Osteocyte (in vitro differentiated cells): ENCODE measurements around the gene ZNF862. TPM values are rescaled to one million over a fixed set of nuclear protein-coding genes. Genes with fewer than 3 reads are reported as not detected.

ENCODE experiments used
- DNase-seq: peaks from one replicate; pipeline ENCODE4 v3.0.0; 2021; ENCODE audit warnings: mixed read lengths; ENCODE audit not compliant: unreplicated experiment; ENCODE audit errors: extremely low spot score
- H3K27ac Mint-ChIP-seq: one replicate; pipeline ENCODE4 v1.8.0; 2021; ENCODE audit warnings: mild to moderate bottlenecking, mixed read lengths; ENCODE audit not compliant: unreplicated experiment
- H3K27me3 Mint-ChIP-seq: one replicate; pipeline ENCODE4 v1.8.0; 2021; ENCODE audit warnings: mixed read lengths; ENCODE audit not compliant: unreplicated experiment
- H3K36me3 Mint-ChIP-seq: one replicate; pipeline ENCODE4 v1.8.0; 2021; ENCODE audit warnings: mixed read lengths; ENCODE audit not compliant: unreplicated experiment
- H3K4me1 Mint-ChIP-seq: one replicate; pipeline ENCODE4 v1.8.0; 2021; ENCODE audit warnings: mixed read lengths; ENCODE audit not compliant: unreplicated experiment
- H3K4me3 Mint-ChIP-seq: one replicate; pipeline ENCODE4 v1.8.0; 2021; ENCODE audit warnings: mild to moderate bottlenecking, moderate library complexity, mixed read lengths; ENCODE audit not compliant: unreplicated experiment
- H3K9me3 Mint-ChIP-seq: one replicate; pipeline ENCODE4 v1.8.0; 2021; ENCODE audit warnings: mixed read lengths; ENCODE audit not compliant: unreplicated experiment
- CTCF ChIP-seq: fragments of 200-600 bp; sonication (generic); IDR thresholded peaks from 2 replicates; pipeline ENCODE4 v1.5.0; 2021; ENCODE audit warnings: antibody characterized with exemption, mild to moderate bottlenecking, moderate library complexity
- total RNA-seq: library from RNA; stranded (reverse); gene quantifications from 2 replicates; pipeline ENCODE4 v1.2.1, GENCODE V29; 2021

Gene ZNF862
- total RNA-seq, 1 donor from 2014 or later = 25.3 TPM

GRCh38 chr7:149883048-149883438 is 44.9 kb downstream of the ZNF862 start:
- Mint-ChIP-seq H3K27ac (no peak overlapping the region), H3K4me1 (peaks cover 48% of the 10 kb centered on the region), H3K9me3 (no peaks in the 10 kb centered on the region), H3K4me3 (no peak overlapping the region), H3K36me3 (no peaks in the 10 kb centered on the region), H3K27me3 (no peaks in the 10 kb centered on the region)
- no peak for TF ChIP-seq CTCF
- no peak for DNase-seq

GRCh38 chr7:149883452-149883861 is 45.3 kb downstream of the ZNF862 start:
- peak; percentile 90 for TF ChIP-seq CTCF
- H3K27me3 Mint-ChIP-seq = no peaks in the 10 kb centered on the region
- no peak overlapping the region for H3K27ac Mint-ChIP-seq
- H3K4me1 Mint-ChIP-seq = peaks cover 48% of the 10 kb centered on the region
- DNase-seq = no peak
- H3K4me3 Mint-ChIP-seq = no peak overlapping the region
- H3K36me3 Mint-ChIP-seq = no peaks in the 10 kb centered on the region
- H3K9me3 Mint-ChIP-seq = no peaks in the 10 kb centered on the region

- no peak for DNase-seq
- Mint-ChIP-seq H3K27me3 (no peaks in the 10 kb centered on the region), H3K27ac (no peak overlapping the region), H3K4me1 (peaks cover 48% of the 10 kb centered on the region), H3K4me3 (no peak overlapping the region), H3K36me3 (no peaks in the 10 kb centered on the region), H3K9me3 (no peaks in the 10 kb centered on the region)
- no peak for TF ChIP-seq CTCF
These were observed 45.8 kb downstream of the ZNF862 start for GRCh38 chr7:149884016-149884415.

- Mint-ChIP-seq H3K36me3 (no peaks in the 10 kb centered on the region), H3K27ac (no peak overlapping the region), H3K4me3 (no peak overlapping the region), H3K4me1 (peaks cover 48% of the 10 kb centered on the region), H3K9me3 (no peaks in the 10 kb centered on the region), H3K27me3 (no peaks in the 10 kb centered on the region)
- DNase-seq = no peak
- no peak for TF ChIP-seq CTCF
These were observed 46.4 kb downstream of the ZNF862 start for GRCh38 chr7:149884541-149884940.

- Mint-ChIP-seq H3K27ac (peak overlapping the region; percentile 72), H3K4me3 (no peak overlapping the region), H3K9me3 (no peaks in the 10 kb centered on the region), H3K4me1 (peaks cover 49% of the 10 kb centered on the region), H3K27me3 (no peaks in the 10 kb centered on the region), H3K36me3 (no peaks in the 10 kb centered on the region)
- no peak for DNase-seq
- no peak for TF ChIP-seq CTCF
These were observed 47.2 kb downstream of the ZNF862 start for GRCh38 chr7:149885191-149886017.
